GM19372 (cell line): ENCODE results near the gene FPGS.
"Not testable (repeated sequence)": the region's sequence is repeated elsewhere in the genome, so short reads cannot be mapped to it uniquely, and the experiment has no call there.

ENCODE experiments used
- ATAC-seq: cut with Tn5 transposase; IDR thresholded peaks from one replicate; pipeline ENCODE4 v1.9.1; 2021; ENCODE audit warnings: mild to moderate bottlenecking, low read depth, moderate library complexity; ENCODE audit not compliant: unreplicated experiment

FPGS gene, protein sequence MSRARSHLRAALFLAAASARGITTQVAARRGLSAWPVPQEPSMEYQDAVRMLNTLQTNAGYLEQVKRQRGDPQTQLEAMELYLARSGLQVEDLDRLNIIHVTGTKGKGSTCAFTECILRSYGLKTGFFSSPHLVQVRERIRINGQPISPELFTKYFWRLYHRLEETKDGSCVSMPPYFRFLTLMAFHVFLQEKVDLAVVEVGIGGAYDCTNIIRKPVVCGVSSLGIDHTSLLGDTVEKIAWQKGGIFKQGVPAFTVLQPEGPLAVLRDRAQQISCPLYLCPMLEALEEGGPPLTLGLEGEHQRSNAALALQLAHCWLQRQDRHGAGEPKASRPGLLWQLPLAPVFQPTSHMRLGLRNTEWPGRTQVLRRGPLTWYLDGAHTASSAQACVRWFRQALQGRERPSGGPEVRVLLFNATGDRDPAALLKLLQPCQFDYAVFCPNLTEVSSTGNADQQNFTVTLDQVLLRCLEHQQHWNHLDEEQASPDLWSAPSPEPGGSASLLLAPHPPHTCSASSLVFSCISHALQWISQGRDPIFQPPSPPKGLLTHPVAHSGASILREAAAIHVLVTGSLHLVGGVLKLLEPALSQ

DNA sequence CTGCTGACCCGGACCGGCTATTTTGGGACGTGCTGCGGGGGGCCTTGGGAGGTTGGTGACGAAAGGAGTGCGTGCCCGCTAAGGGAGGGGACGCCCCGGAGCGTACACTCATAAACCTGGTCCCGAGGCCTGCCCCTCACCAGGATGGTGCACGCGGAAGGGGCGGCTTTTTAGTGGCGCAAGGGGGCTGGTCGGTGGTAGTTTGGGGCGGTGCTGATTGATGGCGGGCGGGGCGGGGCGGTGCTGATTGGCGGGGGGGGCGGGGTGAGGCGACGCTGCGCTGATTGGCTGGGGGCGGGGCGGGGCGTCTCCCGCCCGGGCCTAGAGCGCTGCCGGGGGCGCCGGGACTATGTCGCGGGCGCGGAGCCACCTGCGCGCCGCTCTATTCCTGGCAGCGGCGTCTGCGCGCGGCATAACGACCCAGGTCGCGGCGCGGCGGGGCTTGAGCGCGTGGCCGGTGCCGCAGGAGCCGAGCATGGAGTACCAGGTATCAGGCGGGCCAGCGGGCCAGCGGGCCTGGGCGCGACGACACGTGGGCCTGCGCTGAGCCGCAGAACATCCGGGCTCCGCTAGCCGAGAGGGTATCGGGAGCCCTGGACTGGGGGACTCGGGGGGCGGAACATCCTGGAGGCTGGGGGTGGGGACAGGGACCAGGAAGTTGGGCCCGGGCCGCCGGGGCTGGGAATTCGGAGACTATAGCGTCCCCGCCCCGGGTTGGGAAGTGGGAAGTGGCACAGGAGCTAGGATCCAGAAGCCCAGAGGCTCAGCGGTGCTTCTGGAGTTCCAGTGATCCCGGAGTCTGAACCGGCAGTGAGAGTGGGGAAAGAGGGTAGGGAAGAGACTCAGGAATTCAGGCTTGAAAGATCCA is at the start of gene FPGS:
FPGS (plus strand) TSS at position 307 of the 868 bp plus-strand sequence; CDS start at position 350, 43 bp downstream.
- peak; percentile 71 for ATAC-seq

DNA sequence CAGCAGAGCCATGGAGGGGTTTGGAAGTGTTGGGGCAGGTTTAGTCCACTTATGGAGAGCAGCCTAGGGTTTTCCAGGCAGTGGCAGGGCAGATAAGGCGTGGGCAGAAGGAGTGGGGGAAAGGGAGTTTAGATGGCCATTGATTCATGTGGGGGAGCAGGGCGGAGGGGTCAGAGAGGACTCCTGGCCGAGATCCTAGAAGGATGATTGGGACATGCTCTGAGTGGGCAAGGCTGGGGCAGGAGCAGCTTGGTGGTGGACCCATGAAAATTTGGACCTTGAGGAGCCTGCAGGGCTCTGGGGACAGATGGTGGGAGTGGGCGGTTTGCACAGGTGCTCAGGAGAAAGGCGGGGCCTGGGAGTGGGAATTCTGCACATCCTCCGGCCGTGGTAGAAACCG is 49.5 kb upstream of the FPGS start:
- no peak for ATAC-seq

DNA sequence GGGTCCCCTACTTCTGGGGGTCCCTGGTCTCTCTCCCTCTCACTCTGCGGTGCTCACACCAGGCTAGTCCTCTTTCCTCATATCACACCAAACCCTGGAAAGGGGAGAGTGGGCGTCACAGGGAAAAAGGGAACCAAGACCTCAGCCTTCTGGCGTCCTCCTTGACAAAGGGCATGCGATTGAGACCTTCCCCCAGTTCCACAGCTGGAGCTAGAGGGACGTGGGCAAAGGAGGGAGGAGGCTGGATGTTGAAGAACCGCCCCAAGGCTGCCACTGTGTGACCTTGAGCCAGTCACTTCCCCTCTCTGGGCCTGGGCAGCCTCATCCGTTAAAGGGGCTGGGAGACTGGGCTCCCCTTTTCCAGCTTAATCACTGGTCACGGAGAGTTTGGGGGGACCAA is 49.1 kb upstream of the FPGS start:
- no peak for ATAC-seq

DNA sequence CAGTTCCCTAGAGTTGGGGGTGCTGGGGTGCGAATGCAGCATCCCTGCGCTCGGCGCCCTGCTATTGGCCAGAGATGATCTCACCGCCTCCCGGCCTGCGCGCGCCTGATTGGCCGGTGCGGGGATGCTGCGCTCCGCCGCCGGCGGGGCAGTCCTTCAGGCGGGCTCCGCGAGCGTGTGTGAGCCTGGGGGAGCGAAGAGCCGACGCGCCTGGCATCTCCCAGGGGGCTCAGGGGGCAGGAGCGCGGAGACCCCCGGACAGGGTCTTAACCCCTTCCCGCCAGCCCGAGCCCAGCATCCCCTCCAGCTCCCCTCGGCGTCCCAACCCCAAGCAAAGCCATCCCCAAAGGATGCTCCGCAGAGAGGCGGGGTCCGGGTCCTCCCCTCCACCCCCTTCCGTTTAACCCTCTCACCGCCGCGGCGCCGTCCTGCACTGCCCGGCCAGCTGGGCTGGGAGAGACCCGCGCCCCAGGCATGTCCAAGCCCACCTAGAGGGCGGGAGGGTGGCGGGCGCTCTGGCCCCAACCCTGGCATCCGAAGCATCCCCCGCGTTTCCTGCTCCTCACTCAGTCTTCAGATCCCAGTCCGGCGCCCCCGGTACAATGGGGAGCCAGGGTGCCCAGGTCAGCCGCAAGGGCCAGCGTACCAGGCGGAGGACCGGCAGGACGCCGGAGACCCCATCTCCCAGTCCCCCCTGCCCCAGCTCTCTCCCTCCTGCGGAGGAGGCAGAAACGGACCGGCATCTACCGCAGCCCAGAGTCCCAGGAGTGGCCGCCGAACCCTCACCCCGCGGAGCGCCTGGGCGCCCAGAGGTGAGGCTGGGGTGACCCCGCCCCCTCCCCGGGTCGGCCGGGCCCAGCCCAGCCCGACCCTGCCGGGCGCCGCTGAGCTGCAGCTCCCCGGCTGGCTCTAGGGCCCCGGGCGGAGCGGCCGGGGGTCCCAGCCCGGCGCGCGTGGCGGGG is 48.3 kb upstream of the FPGS start:
- ATAC-seq, result no peak

DNA sequence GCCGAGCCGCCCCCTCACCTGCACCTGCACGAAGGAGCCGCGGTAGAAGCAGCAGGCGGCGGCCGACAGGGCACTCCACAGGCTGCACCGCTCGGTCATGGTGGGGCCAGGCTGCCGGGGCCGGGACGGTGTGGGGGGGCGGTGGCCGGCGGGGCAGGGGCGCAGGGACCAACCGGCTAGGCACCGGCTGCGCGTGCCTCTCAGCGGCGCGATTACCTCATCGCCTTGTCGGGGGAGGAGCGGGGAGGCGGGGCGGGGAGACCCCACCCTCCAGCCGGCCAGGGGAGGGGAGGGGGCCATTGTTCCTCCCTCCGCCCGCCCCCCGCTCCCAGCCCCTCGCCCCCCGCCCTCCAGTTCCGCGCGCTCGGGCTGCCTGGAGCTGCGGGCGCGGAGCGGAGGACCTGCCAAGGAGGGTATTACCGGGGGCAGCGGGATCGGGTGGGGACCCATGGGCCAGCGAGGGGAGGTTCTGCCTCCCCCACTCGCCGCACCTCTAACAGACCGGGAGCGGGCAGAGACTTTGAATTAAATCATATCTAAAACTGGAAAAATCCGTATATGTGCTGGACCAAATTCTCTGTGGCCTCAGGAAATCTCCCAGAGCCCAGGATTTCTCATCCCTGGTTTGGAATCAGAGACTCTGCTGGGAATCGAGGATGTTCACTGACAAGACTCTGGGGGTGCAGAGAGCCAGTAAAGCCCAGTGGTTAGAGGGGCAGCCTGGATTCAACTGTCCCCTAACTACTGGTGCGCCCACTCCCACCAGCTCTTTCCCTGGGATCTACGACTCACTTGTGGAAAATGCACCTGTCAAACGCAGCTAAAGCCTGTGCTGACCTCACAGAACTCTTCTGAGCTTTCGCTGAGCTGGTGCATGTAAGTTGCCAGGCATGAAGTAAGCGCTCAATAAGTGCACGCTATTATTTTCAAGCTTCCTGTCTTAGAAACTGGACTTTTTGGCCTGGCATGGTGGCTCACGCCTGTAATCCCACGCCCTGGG is 47.3 kb upstream of the FPGS start:
- ATAC-seq, result no peak

DNA sequence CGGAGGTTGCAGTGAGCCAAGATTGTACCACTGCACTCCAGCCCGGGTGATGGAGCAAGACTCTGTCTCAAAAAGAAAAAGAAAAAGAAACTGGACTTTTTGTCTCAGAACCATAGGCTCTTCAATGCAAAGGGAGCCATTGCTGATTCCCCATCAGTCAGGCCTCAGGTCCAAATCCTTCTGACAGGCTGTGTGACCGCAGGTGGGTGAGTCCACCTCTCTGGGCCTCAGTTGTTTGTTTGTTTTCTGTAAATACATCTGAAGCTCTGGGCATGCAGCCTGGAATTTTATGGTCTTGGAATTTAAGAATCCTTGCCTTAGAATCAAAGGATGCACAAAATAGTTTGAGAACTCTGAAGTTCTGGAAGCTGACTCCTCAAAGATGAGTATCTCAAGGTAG is 46.4 kb upstream of the FPGS start:
- ATAC-seq, result no peak

DNA sequence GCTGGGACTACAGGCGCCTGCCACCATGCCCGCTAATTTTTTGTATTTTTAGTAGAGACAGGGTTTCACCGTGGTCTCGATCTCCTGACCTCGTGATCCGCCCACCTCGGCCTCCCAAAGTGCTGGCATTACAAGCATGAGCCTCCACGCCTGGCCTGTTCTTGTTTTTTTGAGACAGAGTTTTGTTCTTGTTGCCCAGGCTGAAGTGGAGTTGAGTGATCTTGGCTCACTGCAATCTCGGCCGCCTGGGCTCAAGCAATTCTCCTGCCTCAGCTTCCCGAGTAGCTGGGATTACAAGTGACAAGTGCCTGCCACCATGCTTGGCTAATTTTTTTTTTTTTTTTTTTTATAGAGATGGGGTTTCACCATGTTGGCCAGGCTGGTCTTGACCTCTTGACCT is 45.9 kb upstream of the FPGS start:
- not testable (repeated sequence) for ATAC-seq

DNA sequence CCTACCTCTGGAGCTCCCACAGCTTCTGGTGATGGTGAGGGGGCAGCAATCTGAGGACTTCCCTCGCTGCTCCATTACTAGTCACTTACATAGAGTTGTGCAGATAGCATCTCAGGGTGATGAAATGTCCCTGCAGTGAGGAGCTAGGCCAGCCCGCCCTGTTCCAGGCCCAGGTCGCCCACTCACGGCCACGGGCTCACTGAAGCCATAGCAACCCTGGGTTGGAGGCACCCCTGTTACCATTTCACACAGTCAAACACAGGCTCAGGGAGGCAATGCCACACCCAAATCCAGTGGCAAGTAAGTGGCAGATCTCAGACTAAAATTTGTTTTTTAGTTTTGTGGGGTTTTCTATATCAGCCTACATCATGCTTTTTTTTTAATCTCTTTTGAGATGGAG is 43.8 kb upstream of the FPGS start:
- ATAC-seq, result no peak

DNA sequence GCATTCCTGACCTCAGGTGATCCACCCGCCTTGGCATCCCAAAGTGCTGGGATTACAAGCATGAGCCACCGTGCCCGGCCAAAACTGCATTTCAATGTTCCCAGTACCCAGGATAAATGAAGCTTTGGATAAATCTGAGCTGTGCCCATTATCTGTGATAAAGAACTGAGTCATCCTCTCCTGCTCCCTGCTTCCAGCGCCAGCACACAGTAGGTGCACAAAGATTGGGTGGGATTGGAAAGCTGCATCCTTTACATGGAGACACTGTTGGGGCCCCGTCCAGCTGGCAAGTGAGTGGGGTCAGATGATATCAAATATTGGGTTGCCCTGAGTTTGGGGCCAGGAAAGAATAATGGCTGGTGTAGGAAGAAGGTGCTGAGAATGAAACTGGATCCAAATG is 41.6 kb upstream of the FPGS start:
- no peak for ATAC-seq

DNA sequence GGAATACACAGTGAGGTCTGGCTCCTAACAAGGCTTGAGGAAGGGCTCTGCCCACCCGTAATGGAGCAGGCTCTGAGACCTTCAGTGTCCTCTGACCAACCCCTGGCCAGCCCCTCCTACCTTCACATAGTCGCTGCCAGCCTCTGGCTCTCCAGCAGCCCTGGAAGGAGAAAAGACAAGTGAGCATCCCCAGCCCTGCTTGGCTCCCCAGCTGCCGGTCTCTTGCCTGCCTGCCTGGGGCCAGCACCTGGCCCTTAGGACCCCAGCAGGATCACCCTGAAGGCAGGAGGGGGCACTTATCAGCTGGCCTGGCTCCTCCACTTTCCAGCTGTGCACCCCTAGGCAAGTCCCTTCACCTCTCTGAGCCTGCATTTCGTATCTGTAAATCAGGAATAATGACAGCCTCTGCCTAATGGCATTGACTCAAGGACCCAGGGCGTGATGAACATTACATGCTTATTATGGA is 41.2 kb upstream of the FPGS start:
- ATAC-seq, result no peak

DNA sequence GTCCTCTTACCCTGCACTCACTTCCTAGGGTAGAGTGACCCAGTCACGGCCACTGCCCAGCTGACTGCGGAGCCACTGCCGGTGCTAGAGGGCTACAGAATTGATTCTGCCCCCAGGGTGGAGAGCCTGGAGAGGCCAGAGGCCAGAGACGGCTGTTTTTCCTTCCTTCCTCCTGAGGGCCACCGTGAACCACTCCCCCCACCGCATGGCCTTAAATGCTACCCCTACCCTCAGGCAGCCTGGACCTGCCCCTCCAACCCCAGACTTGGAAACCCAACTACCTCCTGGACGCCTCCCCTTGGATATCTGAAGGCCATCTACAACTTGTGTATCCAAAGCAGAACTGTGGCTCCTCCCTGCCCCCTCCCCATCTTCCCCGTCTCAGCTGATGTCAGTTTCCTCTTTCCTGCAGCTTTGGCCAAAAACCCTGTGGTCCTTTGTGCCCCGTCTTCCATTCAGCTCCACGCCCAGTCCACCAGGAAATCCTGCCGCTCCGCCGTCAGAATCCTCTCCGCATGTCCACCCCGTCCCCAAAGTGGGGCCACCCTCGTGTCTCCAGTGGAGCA is 40.5 kb upstream of the FPGS start:
- no peak for ATAC-seq

DNA sequence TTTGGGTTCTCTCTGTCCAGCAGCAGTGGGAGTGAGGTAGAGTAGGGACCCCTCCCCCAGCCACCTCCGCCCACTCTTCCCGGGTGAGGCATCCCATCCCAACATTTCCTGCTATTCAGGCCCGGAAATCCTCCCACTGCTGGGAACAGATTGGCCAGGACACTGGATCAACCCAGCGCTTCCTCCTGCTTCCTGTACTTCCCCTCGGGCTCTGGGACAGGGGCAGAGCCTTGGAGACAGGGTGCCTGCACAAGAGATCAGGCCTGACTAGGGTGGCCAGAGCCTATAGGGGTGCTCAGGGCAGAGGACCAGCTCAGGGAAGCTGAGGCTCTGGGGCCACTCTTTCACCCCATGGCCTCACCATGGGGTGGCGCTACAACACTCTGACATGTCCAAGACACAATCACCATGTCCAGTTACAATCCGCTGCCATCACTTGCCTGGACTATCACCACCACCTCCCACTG is 38.7 kb upstream of the FPGS start:
- ATAC-seq, result no peak

DNA sequence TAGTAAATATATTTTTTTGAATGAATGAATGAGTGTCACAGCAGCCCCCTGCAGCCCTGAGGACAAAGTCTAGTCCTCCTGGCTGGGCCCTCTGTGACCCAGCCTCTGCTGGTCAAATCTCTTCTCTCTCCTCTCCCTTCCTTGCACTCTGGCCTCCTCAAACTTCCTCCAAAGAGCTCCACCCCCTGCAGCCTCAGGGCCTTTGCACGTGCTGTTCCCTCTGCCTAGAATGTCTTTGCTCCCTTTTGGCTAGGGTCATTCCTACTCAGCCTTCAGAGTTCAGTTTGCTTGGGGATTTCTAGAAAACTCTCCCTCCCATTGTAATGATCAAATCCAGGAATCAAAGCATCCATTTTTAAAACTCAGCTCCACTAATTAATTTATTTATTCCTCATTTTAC is 37.3 kb upstream of the FPGS start:
- no peak for ATAC-seq

DNA sequence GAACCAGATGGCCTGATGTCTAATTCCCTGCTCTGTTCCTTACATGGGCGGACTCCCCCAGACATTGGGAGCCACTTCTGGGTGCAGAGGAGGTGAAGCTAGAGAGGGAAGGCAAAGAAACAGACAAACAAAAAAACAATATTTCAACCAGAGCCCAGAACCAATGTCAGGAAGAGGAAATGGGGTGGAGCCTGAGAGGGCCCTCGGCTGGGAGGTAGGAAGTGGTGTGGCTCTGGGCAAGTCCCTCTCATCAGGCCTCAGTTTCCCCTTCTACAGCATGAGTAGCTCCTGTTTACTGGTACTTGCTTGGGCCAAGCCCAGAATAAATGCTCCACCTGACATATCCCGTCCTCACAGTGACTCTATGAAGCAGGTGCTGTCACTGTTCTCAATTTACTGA is 35.3 kb upstream of the FPGS start:
- ATAC-seq, result no peak

DNA sequence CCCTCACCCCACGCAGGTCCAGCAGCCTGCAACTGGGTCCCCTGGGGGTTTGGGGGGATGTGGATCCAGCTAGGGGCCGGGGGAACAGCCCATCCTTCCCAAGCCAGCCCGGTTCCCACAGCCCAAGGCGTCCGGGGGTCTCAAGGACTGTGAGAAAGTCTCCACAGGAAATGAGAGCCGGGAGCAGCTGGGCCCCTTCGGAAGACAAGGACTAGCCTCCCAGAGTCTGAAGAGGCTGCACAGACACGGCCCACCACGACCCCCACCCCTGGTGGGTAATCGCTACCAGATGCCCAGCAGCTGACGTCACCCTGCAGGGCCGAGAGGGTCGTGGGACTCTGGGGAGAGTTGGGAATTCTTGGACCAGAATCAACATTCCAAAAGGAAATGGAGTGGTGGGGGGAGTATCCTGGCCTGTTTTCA is 34.8 kb upstream of the FPGS start:
- no peak for ATAC-seq

DNA sequence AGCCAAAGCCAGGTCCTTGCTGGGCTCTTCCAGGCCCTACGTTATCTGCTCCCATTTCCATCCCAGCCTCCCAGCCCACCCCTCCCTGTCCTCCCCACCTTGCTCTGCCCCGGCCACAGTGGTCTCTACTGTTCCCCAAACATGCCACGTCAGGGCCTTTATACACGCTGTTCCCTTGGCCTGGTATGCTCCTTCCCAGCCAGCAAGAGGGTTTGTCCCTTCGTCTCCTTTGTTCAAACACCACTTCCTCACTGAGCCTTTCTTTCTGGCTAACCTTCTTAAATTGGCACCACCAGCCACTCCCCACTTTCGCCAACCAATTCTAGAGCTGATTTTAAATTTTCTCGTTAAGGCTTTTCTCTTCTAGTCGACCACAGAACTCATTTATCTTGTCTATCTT is 34.0 kb upstream of the FPGS start:
- no peak for ATAC-seq

DNA sequence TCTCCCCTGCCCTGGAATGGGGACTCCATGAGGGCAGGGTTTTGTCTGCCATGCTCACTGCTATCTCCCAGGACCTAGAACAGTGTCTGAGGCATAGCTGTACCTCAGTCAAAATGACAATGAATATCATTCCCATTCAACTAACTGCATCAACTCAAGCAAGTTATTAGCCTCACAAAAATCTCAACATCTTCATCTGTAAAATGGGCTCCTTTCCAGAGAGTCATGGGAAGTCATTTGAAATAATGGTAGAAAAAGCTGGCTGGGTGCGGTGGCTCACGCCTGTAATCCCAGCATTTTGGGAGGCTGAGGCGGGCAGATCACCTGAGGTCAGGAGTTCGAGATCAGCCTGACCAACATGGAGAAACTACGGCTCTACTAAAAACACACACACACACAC is 33.6 kb upstream of the FPGS start:
- no peak for ATAC-seq

DNA sequence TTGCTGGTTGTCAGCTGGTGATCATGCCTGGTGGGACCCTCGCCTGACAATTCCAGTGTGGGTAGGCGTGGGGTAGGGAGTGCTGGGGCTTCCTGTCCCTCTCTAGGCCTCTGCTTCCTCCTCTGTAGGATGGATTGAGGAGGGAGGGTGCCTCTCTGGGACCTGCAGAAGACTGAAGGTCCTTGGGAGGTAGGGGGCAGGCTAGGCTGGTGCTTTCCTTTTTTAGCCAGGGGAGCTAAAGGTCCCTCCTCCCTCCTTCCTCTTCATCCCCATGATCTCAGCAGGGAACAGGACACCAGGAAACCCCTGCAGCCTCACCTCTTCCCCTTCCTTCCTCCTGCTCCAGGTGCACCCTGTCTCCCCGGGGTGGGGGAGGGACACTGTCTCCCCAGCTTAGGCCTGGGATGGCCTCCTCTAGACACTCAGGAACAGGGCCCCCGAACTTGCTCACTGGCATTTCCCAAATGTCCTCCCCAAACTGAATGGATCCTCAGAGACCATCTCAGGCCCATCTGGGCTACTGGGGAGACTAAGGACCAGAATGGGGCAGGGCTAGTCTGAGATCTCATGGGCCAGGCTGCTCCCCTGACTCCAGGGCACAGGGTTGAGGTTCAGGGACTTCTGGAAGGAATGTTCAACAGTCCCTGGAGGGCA is 32.6 kb upstream of the FPGS start:
- ATAC-seq, result no peak
